ENCODE results near the gene MIPEP.

Gene MIPEP

DNA sequence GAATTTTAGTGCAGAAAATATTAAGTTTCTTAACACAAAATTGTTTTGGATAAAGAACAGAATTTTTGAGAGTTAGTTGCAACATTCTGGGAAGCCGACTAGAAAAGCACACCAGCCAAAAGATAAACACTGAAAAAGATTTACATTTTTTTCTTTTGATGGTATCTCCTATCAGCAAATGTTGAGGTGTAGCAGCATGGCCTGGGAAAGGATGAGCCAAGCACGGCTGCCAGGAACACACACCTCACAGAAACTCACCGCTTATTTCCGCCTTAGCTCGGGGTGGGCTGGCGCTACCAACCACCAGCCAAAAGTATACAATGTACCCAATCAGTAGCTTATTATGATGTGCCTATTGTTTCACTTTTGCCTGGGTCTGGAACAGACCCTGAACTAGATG, 134.7 kb downstream of the MIPEP start:
- H3K4me2 ChIP-seq (ENCODE audit: low read length), result no peak overlapping the region
- no peak for TF ChIP-seq EZH2 (IDR thresholded peaks at IDR 0.05; ENCODE audit: borderline replicate concordance, low read length)
- TF ChIP-seq, protein P1, sequence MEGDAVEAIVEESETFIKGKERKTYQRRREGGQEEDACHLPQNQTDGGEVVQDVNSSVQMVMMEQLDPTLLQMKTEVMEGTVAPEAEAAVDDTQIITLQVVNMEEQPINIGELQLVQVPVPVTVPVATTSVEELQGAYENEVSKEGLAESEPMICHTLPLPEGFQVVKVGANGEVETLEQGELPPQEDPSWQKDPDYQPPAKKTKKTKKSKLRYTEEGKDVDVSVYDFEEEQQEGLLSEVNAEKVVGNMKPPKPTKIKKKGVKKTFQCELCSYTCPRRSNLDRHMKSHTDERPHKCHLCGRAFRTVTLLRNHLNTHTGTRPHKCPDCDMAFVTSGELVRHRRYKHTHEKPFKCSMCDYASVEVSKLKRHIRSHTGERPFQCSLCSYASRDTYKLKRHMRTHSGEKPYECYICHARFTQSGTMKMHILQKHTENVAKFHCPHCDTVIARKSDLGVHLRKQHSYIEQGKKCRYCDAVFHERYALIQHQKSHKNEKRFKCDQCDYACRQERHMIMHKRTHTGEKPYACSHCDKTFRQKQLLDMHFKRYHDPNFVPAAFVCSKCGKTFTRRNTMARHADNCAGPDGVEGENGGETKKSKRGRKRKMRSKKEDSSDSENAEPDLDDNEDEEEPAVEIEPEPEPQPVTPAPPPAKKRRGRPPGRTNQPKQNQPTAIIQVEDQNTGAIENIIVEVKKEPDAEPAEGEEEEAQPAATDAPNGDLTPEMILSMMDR (IDR thresholded peaks at IDR 0.05; ENCODE audit: low read length), result no peak

DNA sequence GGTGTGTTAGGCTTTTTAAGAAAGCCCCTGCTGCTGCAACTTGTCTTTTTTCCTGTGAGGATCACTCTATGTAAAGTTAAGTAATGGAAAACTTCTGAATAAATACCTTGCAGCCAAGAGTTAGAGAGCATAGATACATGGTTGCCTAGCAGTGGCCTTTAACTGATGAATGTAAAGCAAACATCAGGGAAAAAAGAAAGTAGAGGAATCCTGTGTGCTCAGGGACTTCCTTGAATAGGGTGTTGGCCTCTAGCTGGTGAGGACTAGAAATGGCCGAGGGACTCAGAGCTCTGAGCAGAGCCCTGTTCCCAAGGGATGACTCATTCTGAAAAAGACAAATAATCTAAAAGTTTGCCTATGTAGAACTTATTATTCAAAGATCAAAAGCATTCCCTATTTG, 135.7 kb downstream of the MIPEP start:
- no peaks in the 10 kb centered on the region for H3K9me3 ChIP-seq (ENCODE audit: low read length)
- H2AFZ ChIP-seq (ENCODE audit: low read length), result no peak overlapping the region
- H3K4me2 ChIP-seq (ENCODE audit: low read length), result no peak overlapping the region
- no peaks in the 10 kb centered on the region for H3K9me2 ChIP-seq (ENCODE audit: low read depth, low read length)
- H3K27me3 ChIP-seq (ENCODE audit: insufficient read depth, low read length), result no peaks in the 10 kb centered on the region
- H3K9ac ChIP-seq (ENCODE audit: low read length), result no peak overlapping the region
- no peaks in the 10 kb centered on the region for H3K36me3 ChIP-seq (ENCODE audit: insufficient read depth, low read length)
- H3F3A ChIP-seq (ENCODE audit: insufficient read depth, low read length), result no peaks in the 10 kb centered on the region
- no peaks in the 10 kb centered on the region for H4K20me1 ChIP-seq (ENCODE audit: insufficient read depth, low read length)
- no peak overlapping the region for H3K27ac ChIP-seq (ENCODE audit: low read depth, low read length, poor library complexity, severe bottlenecking)
- TF ChIP-seq, protein P1 (IDR thresholded peaks at IDR 0.05; ENCODE audit: low read length), result no peak
- TF ChIP-seq EZH2 (IDR thresholded peaks at IDR 0.05; ENCODE audit: borderline replicate concordance, low read length), result no peak
- no peaks in the 10 kb centered on the region for H3K79me2 ChIP-seq (ENCODE audit: insufficient read depth, low read length)
- no peaks in the 10 kb centered on the region for H3K4me1 ChIP-seq (ENCODE audit: insufficient read depth, low read length, severe bottlenecking)
- no peak overlapping the region for H3K4me3 ChIP-seq (ENCODE audit: low read depth, low read length, poor library complexity, severe bottlenecking)

More for the DNA sequence above, 134.7 kb downstream of the MIPEP start:
- no peak overlapping the region for H3K27ac ChIP-seq (ENCODE audit: low read depth, low read length, poor library complexity, severe bottlenecking)
- H3K27me3 ChIP-seq (ENCODE audit: insufficient read depth, low read length), result no peaks in the 10 kb centered on the region
- H3K9ac ChIP-seq (ENCODE audit: low read length), result no peak overlapping the region
- H3K4me3 ChIP-seq (ENCODE audit: low read depth, low read length, poor library complexity, severe bottlenecking), result no peak overlapping the region
- H3K79me2 ChIP-seq (ENCODE audit: insufficient read depth, low read length), result no peaks in the 10 kb centered on the region
- no peaks in the 10 kb centered on the region for H3K36me3 ChIP-seq (ENCODE audit: insufficient read depth, low read length)
- H3F3A ChIP-seq (ENCODE audit: insufficient read depth, low read length), result no peaks in the 10 kb centered on the region
- no peaks in the 10 kb centered on the region for H3K4me1 ChIP-seq (ENCODE audit: insufficient read depth, low read length, severe bottlenecking)
- H3K9me2 ChIP-seq (ENCODE audit: low read depth, low read length), result no peaks in the 10 kb centered on the region
- H3K9me3 ChIP-seq (ENCODE audit: low read length), result no peaks in the 10 kb centered on the region
- no peak overlapping the region for H2AFZ ChIP-seq (ENCODE audit: low read length)
- no peaks in the 10 kb centered on the region for H4K20me1 ChIP-seq (ENCODE audit: insufficient read depth, low read length)

DNA sequence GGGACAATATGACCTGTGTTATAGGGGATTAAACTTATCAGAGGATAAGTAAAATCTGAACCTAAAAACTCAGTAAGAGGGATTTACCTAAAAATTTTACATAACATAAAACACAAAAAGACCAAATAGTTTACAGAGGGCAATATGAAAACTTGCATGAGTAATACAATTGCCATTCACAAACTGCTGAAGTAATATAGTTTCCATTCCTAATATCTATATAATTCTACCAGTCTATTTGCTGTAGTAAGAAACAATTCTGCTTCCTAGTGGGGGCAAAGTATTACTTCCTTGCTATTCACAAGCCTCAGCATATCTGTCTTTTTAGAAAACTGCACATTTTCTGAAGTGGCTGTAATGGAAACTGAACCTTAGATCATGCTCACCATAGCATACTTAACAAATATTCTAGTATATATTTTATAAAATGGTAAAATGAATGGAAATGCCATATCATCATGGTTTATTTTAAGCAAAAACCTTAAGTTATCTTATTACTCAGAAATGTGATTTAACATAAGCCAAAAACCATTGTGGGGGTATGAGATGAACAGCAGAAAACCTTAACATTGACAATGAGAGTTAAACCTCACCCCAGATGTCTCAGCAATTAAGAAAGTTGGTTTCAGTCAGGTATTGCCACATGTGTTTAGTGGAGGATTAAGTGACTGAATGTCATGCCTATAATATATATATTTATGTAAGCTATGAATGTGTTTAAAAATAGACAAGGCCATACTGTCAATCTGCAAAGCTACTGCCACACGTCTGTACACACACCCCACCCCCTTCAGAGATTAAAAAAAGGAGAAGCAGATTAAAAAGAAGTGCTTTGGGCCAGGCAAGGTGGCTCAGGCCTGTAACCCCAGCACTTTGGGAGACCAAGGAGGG, 136.8 kb downstream of the MIPEP start:
- Histone ChIP-seq H3F3A (ENCODE audit: insufficient read depth, low read length) (no peaks in the 10 kb centered on the region), H3K27me3 (ENCODE audit: insufficient read depth, low read length) (no peaks in the 10 kb centered on the region), H3K9ac (ENCODE audit: low read length) (no peak overlapping the region), H4K20me1 (ENCODE audit: insufficient read depth, low read length) (no peaks in the 10 kb centered on the region), H3K79me2 (ENCODE audit: insufficient read depth, low read length) (no peaks in the 10 kb centered on the region), H3K4me3 (ENCODE audit: low read depth, low read length, poor library complexity, severe bottlenecking) (no peak overlapping the region), H3K4me2 (ENCODE audit: low read length) (no peak overlapping the region), H3K36me3 (ENCODE audit: insufficient read depth, low read length) (no peaks in the 10 kb centered on the region), H3K9me2 (ENCODE audit: low read depth, low read length) (no peaks in the 10 kb centered on the region), H2AFZ (ENCODE audit: low read length) (no peak overlapping the region), H3K9me3 (ENCODE audit: low read length) (no peaks in the 10 kb centered on the region), H3K27ac (ENCODE audit: low read depth, low read length, poor library complexity, severe bottlenecking) (no peak overlapping the region), H3K4me1 (ENCODE audit: insufficient read depth, low read length, severe bottlenecking) (no peaks in the 10 kb centered on the region)
- TF ChIP-seq EZH2 (IDR thresholded peaks at IDR 0.05; ENCODE audit: borderline replicate concordance, low read length), result no peak
- TF ChIP-seq, protein P1 (IDR thresholded peaks at IDR 0.05; ENCODE audit: low read length), result no peak

All from OCI-LY1 (cell line).